Measurements from ENCODE around the gene WNT2B. TPM values are rescaled to one million over a fixed set of nuclear protein-coding genes. Genes with fewer than 3 reads are reported as not detected.

The WNT2B gene
- total RNA-seq, 4 donors from 2014 or later: 0.03 to 1.5 (median 0.41) TPM

- intact Hi-C loops (cut with DNase I; ENCODE audit: low total_unique reads): no loop called here
- H3K4me1 ChIP-seq: peaks cover 0 to 4% of the 10 kb centered on the region in 2 donors
- H3K27ac ChIP-seq: no peak overlapping the region
- no peak for DNase-seq
- no peaks in the 10 kb centered on the region for H3K9me3 ChIP-seq
- in situ Hi-C loops (cut with MboI; ENCODE audit: low sequenced_read_pairs in 4 of 4): no loop called here
- TF ChIP-seq CTCF (IDR thresholded peaks at IDR 0.05 in 4 of 5, conservative IDR thresholded peaks at IDR 0.05 in 1 of 5): no peak
- peaks cover 0 to 13% of the 10 kb centered on the region in 2 donors for H3K36me3 ChIP-seq
- H3K4me3 ChIP-seq: no peak overlapping the region
- no peaks in the 10 kb centered on the region for H3K27me3 ChIP-seq
- no peak for ATAC-seq
Observed at GRCh38 chr1:112557385-112557784, 48.6 kb downstream of the WNT2B start.

GRCh38 chr1:112558634-112559033 is 49.9 kb downstream of the WNT2B start:
- H3K4me1 ChIP-seq: peaks cover 0 to 4% of the 10 kb centered on the region in 2 donors
- ATAC-seq: no peak

GRCh38 chr1:112563341-112563740 is 54.6 kb downstream of the WNT2B start:
- Histone ChIP-seq H3K4me3 (no peak overlapping the region), H3K27ac (no peak overlapping the region), H3K36me3 (peaks cover 0 to 4% of the 10 kb centered on the region in 2 donors), H3K9me3 (no peaks in the 10 kb centered on the region), H3K4me1 (no peaks in the 10 kb centered on the region), H3K27me3 (no peaks in the 10 kb centered on the region)
- no peak for DNase-seq
- no peak for TF ChIP-seq CTCF (IDR thresholded peaks at IDR 0.05 in 4 of 5, conservative IDR thresholded peaks at IDR 0.05 in 1 of 5)
- no peak for TF ChIP-seq POLR2A (IDR thresholded peaks at IDR 0.05)
- ATAC-seq: no peak
- intact Hi-C loops (cut with DNase I; ENCODE audit: low total_unique reads) (no loop called here), in situ Hi-C loops (cut with MboI; ENCODE audit: low sequenced_read_pairs in 4 of 4) (no loop called here)

More at GRCh38 chr1:112558634-112559033, 49.9 kb downstream of the WNT2B start:
- Histone ChIP-seq H3K36me3 (peaks cover 0 to 12% of the 10 kb centered on the region in 2 donors), H3K4me3 (no peak overlapping the region), H3K9me3 (no peaks in the 10 kb centered on the region), H3K27me3 (no peaks in the 10 kb centered on the region), H3K27ac (no peak overlapping the region)
- TF ChIP-seq CTCF (IDR thresholded peaks at IDR 0.05 in 4 of 5, conservative IDR thresholded peaks at IDR 0.05 in 1 of 5) (no peak), POLR2A (IDR thresholded peaks at IDR 0.05) (no peak)
- intact Hi-C loops (cut with DNase I; ENCODE audit: low total_unique reads) (no loop called here), in situ Hi-C loops (cut with MboI; ENCODE audit: low sequenced_read_pairs in 4 of 4) (no loop called here)
- DNase-seq: no peak

- peaks cover 0 to 6% of the 10 kb centered on the region in 2 donors for H3K36me3 ChIP-seq
- DNase-seq (no peak), ATAC-seq (no peak)
- no peak overlapping the region for H3K27ac ChIP-seq
- intact Hi-C loops (cut with DNase I; ENCODE audit: low total_unique reads): no loop called here
- no peaks in the 10 kb centered on the region for H3K9me3 ChIP-seq
- TF ChIP-seq CTCF (IDR thresholded peaks at IDR 0.05 in 4 of 5, conservative IDR thresholded peaks at IDR 0.05 in 1 of 5) (no peak), POLR2A (IDR thresholded peaks at IDR 0.05) (no peak)
- H3K4me3 ChIP-seq: no peak overlapping the region
- no peaks in the 10 kb centered on the region for H3K4me1 ChIP-seq
- in situ Hi-C loops (cut with MboI; ENCODE audit: low sequenced_read_pairs in 4 of 4): no loop called here
- H3K27me3 ChIP-seq: no peaks in the 10 kb centered on the region
Observed at GRCh38 chr1:112564081-112564480, 55.3 kb downstream of the WNT2B start.

GRCh38 chr1:112565800-112566199 is 57.0 kb downstream of the WNT2B start:
- ATAC-seq: no peak
- no peak for DNase-seq
- no peak overlapping the region for H3K27ac ChIP-seq
- no peaks in the 10 kb centered on the region for H3K9me3 ChIP-seq
- no peaks in the 10 kb centered on the region for H3K27me3 ChIP-seq
- intact Hi-C loops (cut with DNase I; ENCODE audit: low total_unique reads): no loop called here
- in situ Hi-C loops (cut with MboI; ENCODE audit: low sequenced_read_pairs in 4 of 4): no loop called here
- TF ChIP-seq CTCF (IDR thresholded peaks at IDR 0.05 in 4 of 5, conservative IDR thresholded peaks at IDR 0.05 in 1 of 5): no peak
- no peak for TF ChIP-seq POLR2A (IDR thresholded peaks at IDR 0.05)
- peaks cover 0 to 18% of the 10 kb centered on the region in 2 donors for H3K36me3 ChIP-seq
- no peaks in the 10 kb centered on the region for H3K4me1 ChIP-seq
- H3K4me3 ChIP-seq: no peak overlapping the region

Measured in gastrocnemius medialis (tissue), 4 donors.